Ectodermal cell (in vitro differentiated cells): ENCODE measurements around the gene STYXL1.

ENCODE experiments used
- H3K27ac ChIP-seq: 2 replicates; pipeline ENCODE4 v1.7.0; 2013; ENCODE audit warnings: mild to moderate bottlenecking, low read depth, low read length; ENCODE audit not compliant: insufficient read depth, poor library complexity, severe bottlenecking
- H3K27me3 ChIP-seq: 2 replicates; pipeline ENCODE4 v1.7.0; 2013; ENCODE audit warnings: mild to moderate bottlenecking, low read length; ENCODE audit not compliant: insufficient read depth, control insufficient read depth, poor library complexity, severe bottlenecking
- H3K36me3 ChIP-seq: one replicate; pipeline ENCODE4 v1.7.0; 2013; ENCODE audit warnings: low read length; ENCODE audit not compliant: control insufficient read depth, insufficient read depth
- H3K4me1 ChIP-seq: one replicate; pipeline ENCODE4 v1.7.0; 2013; ENCODE audit warnings: low read length; ENCODE audit not compliant: control insufficient read depth, insufficient read depth
- H3K4me3 ChIP-seq: 2 replicates; pipeline ENCODE4 v1.7.0; 2013; ENCODE audit warnings: low read depth, low read length, control low read depth; ENCODE audit not compliant: insufficient read depth
- H3K9me3 ChIP-seq: 2 replicates; pipeline ENCODE4 v1.7.0; 2013; ENCODE audit warnings: mild to moderate bottlenecking, low read length, moderate library complexity; ENCODE audit not compliant: control insufficient read depth
- WGBS, 2 experiments: methylation state at CpG; one replicate each; pipeline ENCODE4 v1.1.7; 2013; ENCODE audit warnings: missing lambda C conversion rate in 2 of 2; 5-methylcytosine and 5-hydroxymethylcytosine counted together

Gene STYXL1

GRCh38 chr7:75958802-75959543 lies 88.8 kb downstream of the STYXL1 start:
- peaks cover 9% of the 10 kb centered on the region for H3K36me3 ChIP-seq
- 96 to 98% methylated on average over 9 of the region's 9 CpGs for WGBS, 2 experiments

GRCh38 chr7:75957021-75957736 lies 90.6 kb downstream of the STYXL1 start:
- Histone ChIP-seq H3K36me3 (peaks cover 11% of the 10 kb centered on the region), H3K27me3 (no peaks in the 10 kb centered on the region), H3K9me3 (no peaks in the 10 kb centered on the region), H3K4me3 (no peak overlapping the region), H3K27ac (no peak overlapping the region), H3K4me1 (peaks cover 10% of the 10 kb centered on the region)
- WGBS, 2 experiments: 64 to 66% methylated on average over 16 of the region's 16 CpGs

More at GRCh38 chr7:75958802-75959543, 88.8 kb downstream of the STYXL1 start:
- no peak overlapping the region for H3K27ac ChIP-seq
- H3K4me1 ChIP-seq: peaks cover 22% of the 10 kb centered on the region
- no peak overlapping the region for H3K4me3 ChIP-seq
- H3K27me3 ChIP-seq: no peaks in the 10 kb centered on the region
- no peaks in the 10 kb centered on the region for H3K9me3 ChIP-seq

- peaks cover 10% of the 10 kb centered on the region for H3K4me1 ChIP-seq
- WGBS, 2 experiments: 94 to 96% methylated on average over 12 of the region's 12 CpGs
- H3K9me3 ChIP-seq: no peaks in the 10 kb centered on the region
- no peaks in the 10 kb centered on the region for H3K27me3 ChIP-seq
- no peak overlapping the region for H3K27ac ChIP-seq
- no peak overlapping the region for H3K4me3 ChIP-seq
- peaks cover 11% of the 10 kb centered on the region for H3K36me3 ChIP-seq
These were observed 92.4 kb downstream of the STYXL1 start for GRCh38 chr7:75955331-75955955.

- H3K4me1 ChIP-seq: peaks cover 10% of the 10 kb centered on the region
- H3K36me3 ChIP-seq: peaks cover 11% of the 10 kb centered on the region
- no peak overlapping the region for H3K27ac ChIP-seq
- H3K4me3 ChIP-seq: no peak overlapping the region
- no peaks in the 10 kb centered on the region for H3K9me3 ChIP-seq
- no peaks in the 10 kb centered on the region for H3K27me3 ChIP-seq
- WGBS, 2 experiments: 90 to 95% methylated on average over 11 of the region's 11 CpGs
These were observed 93.9 kb downstream of the STYXL1 start for GRCh38 chr7:75953931-75954330.

- Histone ChIP-seq H3K4me3 (no peak overlapping the region), H3K4me1 (peaks cover 10% of the 10 kb centered on the region), H3K27me3 (no peaks in the 10 kb centered on the region), H3K9me3 (no peaks in the 10 kb centered on the region), H3K27ac (no peak overlapping the region), H3K36me3 (peaks cover 11% of the 10 kb centered on the region)
- 95 to 96% methylated on average over 7 of the region's 7 CpGs for WGBS, 2 experiments
These were observed 94.4 kb downstream of the STYXL1 start for GRCh38 chr7:75953431-75953830.

GRCh38 chr7:75951506-75951905 lies 96.3 kb downstream of the STYXL1 start:
- H3K27me3 ChIP-seq: no peaks in the 10 kb centered on the region
- H3K9me3 ChIP-seq: no peaks in the 10 kb centered on the region
- WGBS, 2 experiments: 93 to 95% methylated on average over 5 of the region's 5 CpGs
- no peak overlapping the region for H3K27ac ChIP-seq
- no peaks in the 10 kb centered on the region for H3K4me1 ChIP-seq
- peaks cover 11% of the 10 kb centered on the region for H3K36me3 ChIP-seq
- H3K4me3 ChIP-seq: no peak overlapping the region

- H3K27me3 ChIP-seq: no peaks in the 10 kb centered on the region
- no peaks in the 10 kb centered on the region for H3K9me3 ChIP-seq
- H3K27ac ChIP-seq: no peak overlapping the region
- H3K36me3 ChIP-seq: peaks cover 6% of the 10 kb centered on the region
- no peak overlapping the region for H3K4me3 ChIP-seq
- no peaks in the 10 kb centered on the region for H3K4me1 ChIP-seq
- 92 to 93% methylated on average over 15 of the region's 15 CpGs for WGBS, 2 experiments
These were observed 97.6 kb downstream of the STYXL1 start for GRCh38 chr7:75950111-75950681.

- H3K4me1 ChIP-seq: no peaks in the 10 kb centered on the region
- no peaks in the 10 kb centered on the region for H3K9me3 ChIP-seq
- H3K27me3 ChIP-seq: no peaks in the 10 kb centered on the region
- H3K36me3 ChIP-seq: no peaks in the 10 kb centered on the region
- no peak overlapping the region for H3K4me3 ChIP-seq
- no peak overlapping the region for H3K27ac ChIP-seq
- WGBS, 2 experiments: 93 to 95% methylated on average over 9 of the region's 9 CpGs
These were observed 99.6 kb downstream of the STYXL1 start for GRCh38 chr7:75948179-75948578.
